Islet precursor cell (in vitro differentiated cells): ENCODE measurements around the gene FAM25G.

Experiments
- DNase-seq: peaks from one replicate; pipeline ENCODE4 v3.0.0-alpha.2; 2018

Gene FAM25G

GRCh38 chr10:47447209-47447608 lies 44.3 kb downstream of the FAM25G start:
- no peak for DNase-seq

GRCh38 chr10:47445720-47446119 lies 45.8 kb downstream of the FAM25G start:
- no peak for DNase-seq

- no peak for DNase-seq
These were observed 47.5 kb downstream of the FAM25G start for GRCh38 chr10:47444047-47444446.

GRCh38 chr10:47443145-47443544 lies 48.4 kb downstream of the FAM25G start:
- no peak for DNase-seq

- DNase-seq, result peak; percentile 41
These were observed 49.1 kb downstream of the FAM25G start for GRCh38 chr10:47442351-47442750.

GRCh38 chr10:47441938-47442337 lies 49.6 kb downstream of the FAM25G start:
- DNase-seq, result peak; percentile 42

- peak; percentile 50 for DNase-seq
These were observed 51.3 kb downstream of the FAM25G start for GRCh38 chr10:47440207-47440606.

GRCh38 chr10:47438857-47439474 lies 52.5 kb downstream of the FAM25G start:
- DNase-seq, result peak; percentile 88
